Epidermal melanocyte (primary cell): ENCODE data around the gene ZNF35.
A peak's percentile ranks its signal among the peaks of the same experiment; 100 is the strongest.
"Not testable (repeated sequence)": the region's sequence is repeated elsewhere in the genome, so short reads cannot be mapped to it uniquely, and the experiment has no call there.

Experiments used
- DNase-seq: peaks from one replicate; pipeline ENCODE4 v3.0.0; 2011; ENCODE audit warnings: low spot score; ENCODE audit not compliant: insufficient read length

Gene ZNF35

GRCh38 chr3:44648564-44649229 is at the start of gene ZNF35:
Gene ZNF35 (plus strand): TSS chr3:44648732. CDS start chr3:44651068, 2,336 bp downstream.
- peak; percentile 82 for DNase-seq

GRCh38 chr3:44601749-44602148 is 46.8 kb upstream of the ZNF35 start:
- no peak for DNase-seq

GRCh38 chr3:44612678-44613077 is 35.9 kb upstream of the ZNF35 start:
- no peak for DNase-seq

- peak; percentile 84 for DNase-seq
Measured at GRCh38 chr3:44624749-44625480, 23.6 kb upstream of the ZNF35 start, which contains the start of gene ZNF197. Gene ZNF197 (plus strand): TSS chr3:44625036. CDS start chr3:44629155, 4,119 bp downstream.

- no peak for DNase-seq
Measured at GRCh38 chr3:44628716-44629115, 19.8 kb upstream of the ZNF35 start.

GRCh38 chr3:44632193-44632592 is 16.3 kb upstream of the ZNF35 start:
- no peak for DNase-seq

GRCh38 chr3:44642337-44642736 is 6.2 kb upstream of the ZNF35 start:
- DNase-seq: no peak

GRCh38 chr3:44643024-44643423 is 5.5 kb upstream of the ZNF35 start:
- no peak for DNase-seq

GRCh38 chr3:44647771-44648170 is 761 bp upstream of the ZNF35 start:
- no peak for DNase-seq

- no peak for DNase-seq
Measured at GRCh38 chr3:44649709-44650108, 1.2 kb downstream of the ZNF35 start.

- DNase-seq: no peak
Measured at GRCh38 chr3:44654039-44654438, 5.5 kb downstream of the ZNF35 start.

GRCh38 chr3:44659015-44659414 is 10.5 kb downstream of the ZNF35 start:
- DNase-seq: no peak

GRCh38 chr3:44659434-44659833 is 10.9 kb downstream of the ZNF35 start:
- no peak for DNase-seq

- DNase-seq: no peak
Measured at GRCh38 chr3:44661189-44661588, 12.7 kb downstream of the ZNF35 start.

GRCh38 chr3:44665173-44665572 is 16.6 kb downstream of the ZNF35 start:
- no peak for DNase-seq

GRCh38 chr3:44666346-44666745 is 17.8 kb downstream of the ZNF35 start:
- DNase-seq: no peak

- no peak for DNase-seq
Measured at GRCh38 chr3:44669760-44670159, 21.2 kb downstream of the ZNF35 start.

- DNase-seq: not testable (repeated sequence)
Measured at GRCh38 chr3:44673466-44673865, 24.9 kb downstream of the ZNF35 start.

GRCh38 chr3:44674211-44674610 is 25.7 kb downstream of the ZNF35 start:
- no peak for DNase-seq

- DNase-seq: no peak
Measured at GRCh38 chr3:44678480-44679116, 30.1 kb downstream of the ZNF35 start.

GRCh38 chr3:44680921-44681455 is 32.5 kb downstream of the ZNF35 start:
- DNase-seq: no peak
